H9 (cell line): ENCODE measurements around the gene TRIM38. TPM values are rescaled to one million over a fixed set of nuclear protein-coding genes. Genes with fewer than 3 reads are reported as not detected.

Source experiments
- DNase-seq: peaks from one replicate; pipeline ENCODE4 v3.0.0-alpha.2; 2017
- H2AFZ ChIP-seq: one replicate; pipeline ENCODE4 v1.6.1; 2013; ENCODE audit warnings: mild to moderate bottlenecking, low read length, control low read depth, moderate library complexity
- H2AK5ac ChIP-seq: 2 replicates; pipeline ENCODE4 v1.6.1; 2013; ENCODE audit warnings: low read length, control low read depth, mixed read lengths; ENCODE audit not compliant: insufficient read length
- H2BK120ac ChIP-seq: one replicate; pipeline ENCODE4 v1.6.1; 2013; ENCODE audit warnings: low read depth, mild to moderate bottlenecking, low read length, control low read depth, inconsistent platforms; ENCODE audit not compliant: poor library complexity, severe bottlenecking
- H2BK12ac ChIP-seq: 2 replicates; pipeline ENCODE4 v1.6.1; 2013; ENCODE audit warnings: low read length, control low read depth, mixed read lengths, low read depth; ENCODE audit not compliant: insufficient read length
- H2BK15ac ChIP-seq: 2 replicates; pipeline ENCODE4 v1.6.1; 2013; ENCODE audit warnings: low read depth, low read length, control low read depth
- H2BK20ac ChIP-seq: one replicate; pipeline ENCODE4 v1.6.1; 2013; ENCODE audit warnings: low read depth, mild to moderate bottlenecking, low read length, control low read depth, inconsistent platforms; ENCODE audit not compliant: poor library complexity, severe bottlenecking
- H2BK5ac ChIP-seq: 2 replicates; pipeline ENCODE4 v1.6.1; 2013; ENCODE audit warnings: low read length, control low read depth, mixed read lengths; ENCODE audit not compliant: insufficient read length
- H3K14ac ChIP-seq: 2 replicates; pipeline ENCODE4 v1.6.1; 2013; ENCODE audit warnings: low read length, control low read depth; ENCODE audit not compliant: insufficient read depth
- H3K18ac ChIP-seq: 2 replicates; pipeline ENCODE4 v1.6.1; 2013; ENCODE audit warnings: low read depth, mild to moderate bottlenecking, mixed read lengths, low read length, control low read depth; ENCODE audit not compliant: insufficient read length
- H3K23ac ChIP-seq: 2 replicates; pipeline ENCODE4 v1.6.1; 2013; ENCODE audit warnings: low read length, control low read depth, mixed read lengths, low read depth; ENCODE audit not compliant: insufficient read length
- H3K23me2 ChIP-seq: 2 replicates; pipeline ENCODE4 v1.6.1; 2013; ENCODE audit warnings: low read depth, mild to moderate bottlenecking, mixed read lengths, low read length, control low read depth; ENCODE audit not compliant: insufficient read length, poor library complexity, severe bottlenecking
- H3K27ac ChIP-seq: 2 replicates; pipeline ENCODE4 v1.5.1; 2013; ENCODE audit warnings: low read length, control low read depth, mixed read lengths, low read depth; ENCODE audit not compliant: insufficient read length
- H3K27me3 ChIP-seq: 2 replicates; pipeline ENCODE4 v1.6.1; 2013; ENCODE audit warnings: low read length, control low read depth, inconsistent platforms; ENCODE audit not compliant: insufficient read depth
- H3K4ac ChIP-seq: 2 replicates; pipeline ENCODE4 v1.6.1; 2013; ENCODE audit warnings: low read depth, mild to moderate bottlenecking, control low read depth, inconsistent platforms, low read length, moderate library complexity
- H3K4me1 ChIP-seq: 2 replicates; pipeline ENCODE4 v1.6.1; 2013; ENCODE audit warnings: low read length, control low read depth, inconsistent platforms; ENCODE audit not compliant: insufficient read depth
- H3K4me2 ChIP-seq: 2 replicates; pipeline ENCODE4 v1.6.1; 2013; ENCODE audit warnings: low read length, control low read depth, mixed read lengths; ENCODE audit not compliant: insufficient read length, insufficient read depth
- H3K56ac ChIP-seq: 2 replicates; pipeline ENCODE4 v1.6.1; 2013; ENCODE audit warnings: low read depth, mild to moderate bottlenecking, mixed read lengths, low read length, control low read depth; ENCODE audit not compliant: insufficient read length
- H3K79me1 ChIP-seq: 2 replicates; pipeline ENCODE4 v1.6.1; 2013; ENCODE audit warnings: low read depth, mild to moderate bottlenecking, moderate library complexity, low read length, control low read depth, inconsistent platforms; ENCODE audit not compliant: insufficient read depth, poor library complexity, severe bottlenecking
- H3K79me2 ChIP-seq: 2 replicates; pipeline ENCODE4 v1.6.1; 2013; ENCODE audit warnings: low read length, control low read depth, inconsistent platforms; ENCODE audit not compliant: insufficient read depth
- H3K9ac ChIP-seq: 2 replicates; pipeline ENCODE4 v1.6.1; 2013; ENCODE audit warnings: low read length, control low read depth, mixed read lengths; ENCODE audit not compliant: insufficient read length; ENCODE audit errors: extremely low read depth
- H3K9me3 ChIP-seq: one replicate; pipeline ENCODE4 v1.6.1; 2013; ENCODE audit warnings: low read depth, low read length, inconsistent platforms; ENCODE audit not compliant: control insufficient read depth
- H3T11ph ChIP-seq: one replicate; pipeline ENCODE4 v1.6.1; 2013; ENCODE audit warnings: mild to moderate bottlenecking, low read length, control low read depth, inconsistent platforms
- H4K20me1 ChIP-seq: one replicate; pipeline ENCODE4 v1.6.1; 2013; ENCODE audit not compliant: control insufficient read depth, insufficient read length, insufficient read depth
- H4K5ac ChIP-seq: 2 replicates; pipeline ENCODE4 v1.6.1; 2013; ENCODE audit warnings: low read depth, mild to moderate bottlenecking, mixed read lengths, low read length, control low read depth; ENCODE audit not compliant: insufficient read length
- H4K8ac ChIP-seq: replicated peaks from 2 replicates; pipeline ENCODE4 v1.6.1; 2013; ENCODE audit warnings: low read length, control low read depth, mixed read lengths, low read depth; ENCODE audit not compliant: insufficient read length
- H4K91ac ChIP-seq: 2 replicates; pipeline ENCODE4 v1.6.1; 2013; ENCODE audit warnings: low read depth, mild to moderate bottlenecking, moderate library complexity, mixed read lengths, low read length, control low read depth; ENCODE audit not compliant: insufficient read length
- H3K27ac Mint-ChIP-seq, 3 experiments: 2 replicates in 2 of 3; 3 replicates in 1 of 3; pipeline ENCODE4 v1.8.0; 2020 to 2021; ENCODE audit warnings: mixed read lengths in 3 of 3, mild to moderate bottlenecking in 1 of 3, moderate library complexity in 1 of 3
- H3K27me3 Mint-ChIP-seq: 2 replicates; pipeline ENCODE4 v1.8.0; 2021; ENCODE audit warnings: low read depth, mild to moderate bottlenecking, moderate library complexity, mixed read lengths
- H3K36me3 Mint-ChIP-seq, 3 experiments: 2 replicates in 2 of 3; 3 replicates in 1 of 3; pipeline ENCODE4 v1.8.0; 2020 to 2021; ENCODE audit warnings: low read depth in 3 of 3, mixed read lengths in 3 of 3; ENCODE audit not compliant: insufficient read depth in 1 of 3
- H3K4me1 Mint-ChIP-seq, 2 experiments: 2 replicates each; pipeline ENCODE4 v1.8.0; 2020; ENCODE audit warnings: mixed read lengths in 2 of 2
- H3K4me3 Mint-ChIP-seq, 2 experiments: 2 replicates in 1 of 2; 3 replicates in 1 of 2; pipeline ENCODE4 v1.8.0; 2020 to 2021; ENCODE audit warnings: mild to moderate bottlenecking in 2 of 2, mixed read lengths in 2 of 2, moderate library complexity in 1 of 2
- H3K9me3 Mint-ChIP-seq, 2 experiments: 2 replicates in 1 of 2; 3 replicates in 1 of 2; pipeline ENCODE4 v1.8.0; 2020; ENCODE audit warnings: mild to moderate bottlenecking in 2 of 2, mixed read lengths in 2 of 2, moderate library complexity in 1 of 2
- WGBS: extraction: QIAGEN DNeasy Blood & Tissue Kit; methylation state at CpG from one replicate; pipeline ENCODE4 v1.1.7; 2013; ENCODE audit warnings: missing lambda C conversion rate, low lambda C conversion rate, mixed read lengths; ENCODE audit not compliant: insufficient read length; ENCODE audit errors: extremely low coverage; 5-methylcytosine and 5-hydroxymethylcytosine counted together
- total RNA-seq: library from RNA; stranded (reverse); gene quantifications from 2 replicates; pipeline ENCODE4 v1.2.1, GENCODE V29; 2021
- TF ChIP-seq, protein P1 (sequence below): fragments of 200-600 bp; sonication (generic); conservative IDR thresholded peaks from 3 replicates; pipeline ENCODE4 v1.8.0; 2021; ENCODE audit warnings: antibody characterized with exemption, mild to moderate bottlenecking

TRIM38 gene
- total RNA-seq, 1 experiment from 2014 or later: 0.61 TPM

DNA sequence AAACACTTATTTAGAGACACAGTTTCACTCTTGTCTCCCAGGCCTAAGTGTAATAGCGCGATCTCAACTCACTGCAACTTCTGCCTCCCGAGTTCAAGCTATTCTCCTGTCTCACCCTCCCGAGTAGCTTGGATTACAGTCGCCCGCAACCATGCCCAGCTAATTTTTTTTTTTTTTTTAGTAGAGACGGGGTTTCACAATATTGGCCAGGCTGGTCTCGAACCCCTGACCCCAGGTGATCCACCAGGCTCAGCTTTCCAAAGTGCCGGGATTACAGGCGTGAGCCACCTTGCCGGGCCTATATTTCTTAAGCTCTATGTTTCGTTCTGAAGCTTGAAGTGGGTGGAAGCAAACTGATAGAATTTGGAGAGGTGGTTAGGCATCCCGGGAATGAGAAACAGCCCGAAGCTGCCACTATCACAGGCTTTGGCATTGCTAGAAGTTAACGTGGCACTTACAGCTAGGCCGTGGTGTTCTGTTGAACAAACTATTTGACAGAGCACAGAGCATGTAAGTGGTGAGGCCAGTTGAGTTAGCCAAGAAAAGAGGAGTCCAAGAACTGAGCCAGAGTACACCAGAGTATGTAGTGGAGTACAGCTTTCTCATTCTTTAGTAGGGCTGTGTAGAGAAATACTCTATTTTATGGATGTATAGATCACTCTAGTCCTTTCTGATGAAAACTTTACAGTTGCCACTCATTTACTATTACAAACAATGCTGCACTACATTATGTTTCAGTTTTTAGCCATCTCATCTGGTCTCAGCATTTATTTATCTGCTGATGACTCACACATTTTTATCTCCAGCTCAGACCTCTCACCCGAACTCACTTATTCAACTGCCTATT, 62.7 kb downstream of the TRIM38 start:
- peak overlapping the region in 2 of 3 experiments; percentile 89 to 99; a peak in 4 of 7 replicates for H3K27ac Mint-ChIP-seq
- peak overlapping the region; percentile 34 for H2BK20ac ChIP-seq
- H3K23ac ChIP-seq: no peak overlapping the region
- no peak overlapping the region for H3K4me2 ChIP-seq
- no peak for DNase-seq
- H3K4me3 Mint-ChIP-seq: peak overlapping the region in 1 of 2 experiments; percentile 96; a peak in 3 of 5 replicates
- H3K9me3 Mint-ChIP-seq: no peaks in the 10 kb centered on the region; a peak in 1 of 5 replicates
- peak overlapping the region; percentile 29 for H3K27ac ChIP-seq
- no peak overlapping the region for H3K56ac ChIP-seq
- H2BK120ac ChIP-seq: no peak overlapping the region
- H3K27me3 ChIP-seq: no peaks in the 10 kb centered on the region
- H3K79me2 ChIP-seq: no peaks in the 10 kb centered on the region
- H2AFZ ChIP-seq: no peak overlapping the region
- H3K4me1 ChIP-seq: no peaks in the 10 kb centered on the region; the same call in 1 of the 2 replicates
- WGBS: no CpG with 5 or more reads among the region's 17 CpGs
- no peak overlapping the region for H2BK12ac ChIP-seq
- no peaks in the 10 kb centered on the region; the same call in 1 of the 2 replicates for H3K27me3 Mint-ChIP-seq
- no peak overlapping the region for H3K9ac ChIP-seq
- H3K23me2 ChIP-seq: peaks cover 12% of the 10 kb centered on the region
- H3T11ph ChIP-seq: no peak overlapping the region
- no peaks in the 10 kb centered on the region for H3K9me3 ChIP-seq
- H3K4ac ChIP-seq: no peak overlapping the region
- no peak overlapping the region for H3K18ac ChIP-seq
- no peak overlapping the region; the same call in 1 of the 2 replicates for H3K14ac ChIP-seq
- TF ChIP-seq, protein P1, sequence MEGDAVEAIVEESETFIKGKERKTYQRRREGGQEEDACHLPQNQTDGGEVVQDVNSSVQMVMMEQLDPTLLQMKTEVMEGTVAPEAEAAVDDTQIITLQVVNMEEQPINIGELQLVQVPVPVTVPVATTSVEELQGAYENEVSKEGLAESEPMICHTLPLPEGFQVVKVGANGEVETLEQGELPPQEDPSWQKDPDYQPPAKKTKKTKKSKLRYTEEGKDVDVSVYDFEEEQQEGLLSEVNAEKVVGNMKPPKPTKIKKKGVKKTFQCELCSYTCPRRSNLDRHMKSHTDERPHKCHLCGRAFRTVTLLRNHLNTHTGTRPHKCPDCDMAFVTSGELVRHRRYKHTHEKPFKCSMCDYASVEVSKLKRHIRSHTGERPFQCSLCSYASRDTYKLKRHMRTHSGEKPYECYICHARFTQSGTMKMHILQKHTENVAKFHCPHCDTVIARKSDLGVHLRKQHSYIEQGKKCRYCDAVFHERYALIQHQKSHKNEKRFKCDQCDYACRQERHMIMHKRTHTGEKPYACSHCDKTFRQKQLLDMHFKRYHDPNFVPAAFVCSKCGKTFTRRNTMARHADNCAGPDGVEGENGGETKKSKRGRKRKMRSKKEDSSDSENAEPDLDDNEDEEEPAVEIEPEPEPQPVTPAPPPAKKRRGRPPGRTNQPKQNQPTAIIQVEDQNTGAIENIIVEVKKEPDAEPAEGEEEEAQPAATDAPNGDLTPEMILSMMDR: no peak
- no peak overlapping the region for H2AK5ac ChIP-seq
- H4K91ac ChIP-seq: no peak overlapping the region
- H4K8ac ChIP-seq: no peak overlapping the region
- no peak overlapping the region for H2BK5ac ChIP-seq
- peaks cover 67 to 71% of the 10 kb centered on the region in 2 experiments for H3K4me1 Mint-ChIP-seq
- H4K5ac ChIP-seq: no peak overlapping the region
- no peaks in the 10 kb centered on the region for H4K20me1 ChIP-seq
- no peak overlapping the region for H2BK15ac ChIP-seq
- H3K36me3 Mint-ChIP-seq: no peaks in the 10 kb centered on the region
- no peaks in the 10 kb centered on the region for H3K79me1 ChIP-seq
